ENCODE results near the gene PLXNA2. TPM values are rescaled to one million over a fixed set of nuclear protein-coding genes. Genes with fewer than 3 reads are reported as not detected.

The PLXNA2 gene
- total RNA-seq, 2 donors from 2014 or later: 44.5 to 51.6 TPM

DNA sequence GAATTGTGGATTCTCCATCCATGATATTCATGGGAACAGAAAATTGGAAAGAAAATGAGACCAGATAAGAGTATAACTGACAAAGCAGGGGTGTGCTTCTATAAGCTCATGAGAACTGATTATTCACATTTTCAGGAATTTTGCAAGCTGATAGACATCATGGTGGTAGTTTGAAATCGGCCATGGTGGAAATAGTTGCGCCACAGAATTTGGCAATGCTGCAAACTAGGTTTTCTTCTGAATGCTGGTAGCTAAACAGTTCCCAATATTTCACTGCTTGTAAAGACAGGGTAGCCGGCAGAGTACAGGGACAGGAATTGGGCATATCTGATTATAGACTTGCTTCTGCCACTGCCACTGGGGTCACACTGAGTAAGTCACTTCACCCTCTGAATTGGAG is 151.1 kb downstream of the PLXNA2 start:
- DNase-seq (no peak), ATAC-seq (no peak)
- H3K9me3 ChIP-seq: no peaks in the 10 kb centered on the region
- H3K4me3 ChIP-seq: no peak overlapping the region
- TF ChIP-seq, protein P1, sequence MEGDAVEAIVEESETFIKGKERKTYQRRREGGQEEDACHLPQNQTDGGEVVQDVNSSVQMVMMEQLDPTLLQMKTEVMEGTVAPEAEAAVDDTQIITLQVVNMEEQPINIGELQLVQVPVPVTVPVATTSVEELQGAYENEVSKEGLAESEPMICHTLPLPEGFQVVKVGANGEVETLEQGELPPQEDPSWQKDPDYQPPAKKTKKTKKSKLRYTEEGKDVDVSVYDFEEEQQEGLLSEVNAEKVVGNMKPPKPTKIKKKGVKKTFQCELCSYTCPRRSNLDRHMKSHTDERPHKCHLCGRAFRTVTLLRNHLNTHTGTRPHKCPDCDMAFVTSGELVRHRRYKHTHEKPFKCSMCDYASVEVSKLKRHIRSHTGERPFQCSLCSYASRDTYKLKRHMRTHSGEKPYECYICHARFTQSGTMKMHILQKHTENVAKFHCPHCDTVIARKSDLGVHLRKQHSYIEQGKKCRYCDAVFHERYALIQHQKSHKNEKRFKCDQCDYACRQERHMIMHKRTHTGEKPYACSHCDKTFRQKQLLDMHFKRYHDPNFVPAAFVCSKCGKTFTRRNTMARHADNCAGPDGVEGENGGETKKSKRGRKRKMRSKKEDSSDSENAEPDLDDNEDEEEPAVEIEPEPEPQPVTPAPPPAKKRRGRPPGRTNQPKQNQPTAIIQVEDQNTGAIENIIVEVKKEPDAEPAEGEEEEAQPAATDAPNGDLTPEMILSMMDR (IDR thresholded peaks at IDR 0.05): no peak
- TF ChIP-seq POLR2A (IDR thresholded peaks at IDR 0.05): no peak
- intact Hi-C loops (cut with DNase I): no loop called here
- H3K27ac ChIP-seq: no peak overlapping the region
- H3K36me3 ChIP-seq (replicated peaks in 1 of 2; ENCODE audit: insufficient read depth in 1 of 2, low read depth in 2 of 2): peaks cover 0 to 28% of the 10 kb centered on the region in 2 donors
- 90 to 91% methylated on average over 3 of the region's 3 CpGs for WGBS, 2 donors
- no peaks in the 10 kb centered on the region for H3K4me1 ChIP-seq
- no peaks in the 10 kb centered on the region for H3K27me3 ChIP-seq

DNA sequence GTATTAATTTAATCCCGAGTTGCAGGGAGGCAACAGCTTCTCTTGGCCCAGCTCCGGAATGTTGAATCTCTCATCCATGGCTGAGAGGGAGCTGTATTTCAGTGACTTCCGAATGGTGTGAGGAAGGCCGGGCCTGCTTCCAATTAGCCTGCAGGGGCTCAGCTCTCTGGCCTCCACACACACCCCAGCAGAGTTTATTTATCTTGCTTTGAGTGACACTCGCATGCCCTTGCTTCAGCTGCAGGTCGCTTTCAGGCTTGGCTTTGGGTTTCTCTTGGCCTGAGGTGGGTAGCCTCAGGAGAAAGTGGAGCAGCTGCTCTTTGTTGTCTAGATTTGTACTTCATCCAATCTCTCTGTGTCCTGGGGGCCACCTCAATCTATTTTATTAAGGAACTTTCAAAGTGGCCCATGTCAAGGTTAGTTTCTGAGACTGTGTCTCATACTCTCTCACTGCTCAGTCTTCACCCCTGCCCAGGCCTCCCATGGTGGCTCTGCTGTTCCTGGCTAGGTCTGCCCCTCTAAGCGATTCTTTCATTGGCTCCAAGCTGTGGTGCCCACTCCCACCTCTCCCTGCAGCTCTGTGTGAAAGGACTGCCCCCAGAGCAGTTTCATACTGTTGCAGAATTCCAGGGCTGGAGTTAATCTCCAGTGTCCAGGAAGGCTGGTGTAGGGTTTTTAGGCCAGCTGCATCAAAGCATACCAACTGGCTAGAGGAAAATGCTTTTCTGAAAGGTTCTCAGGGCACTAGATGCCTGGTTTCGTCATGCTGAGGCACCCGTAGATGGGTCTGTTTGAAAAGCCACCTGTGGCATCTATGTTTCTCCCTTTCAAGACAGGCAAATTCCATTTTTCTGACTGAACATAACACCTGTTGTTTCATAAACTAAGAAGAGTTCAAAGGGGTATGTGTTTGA is 153.5 kb downstream of the PLXNA2 start:
- intact Hi-C loops (cut with DNase I): no loop called here
- no peak overlapping the region for H3K4me3 ChIP-seq
- H3K36me3 ChIP-seq (replicated peaks in 1 of 2; ENCODE audit: insufficient read depth in 1 of 2, low read depth in 2 of 2): peaks cover 0 to 22% of the 10 kb centered on the region in 2 donors
- ATAC-seq (no peak), DNase-seq (no peak)
- H3K27me3 ChIP-seq: no peaks in the 10 kb centered on the region
- H3K9me3 ChIP-seq: no peaks in the 10 kb centered on the region
- TF ChIP-seq, protein P1 (IDR thresholded peaks at IDR 0.05): no peak
- TF ChIP-seq POLR2A (IDR thresholded peaks at IDR 0.05): no peak
- 79% methylated on average over 8 to 9 of the region's 9 CpGs for WGBS, 2 donors
- no peaks in the 10 kb centered on the region for H3K4me1 ChIP-seq
- peak overlapping the region in 1 of 4 donors; percentile 14 for H3K27ac ChIP-seq

DNA sequence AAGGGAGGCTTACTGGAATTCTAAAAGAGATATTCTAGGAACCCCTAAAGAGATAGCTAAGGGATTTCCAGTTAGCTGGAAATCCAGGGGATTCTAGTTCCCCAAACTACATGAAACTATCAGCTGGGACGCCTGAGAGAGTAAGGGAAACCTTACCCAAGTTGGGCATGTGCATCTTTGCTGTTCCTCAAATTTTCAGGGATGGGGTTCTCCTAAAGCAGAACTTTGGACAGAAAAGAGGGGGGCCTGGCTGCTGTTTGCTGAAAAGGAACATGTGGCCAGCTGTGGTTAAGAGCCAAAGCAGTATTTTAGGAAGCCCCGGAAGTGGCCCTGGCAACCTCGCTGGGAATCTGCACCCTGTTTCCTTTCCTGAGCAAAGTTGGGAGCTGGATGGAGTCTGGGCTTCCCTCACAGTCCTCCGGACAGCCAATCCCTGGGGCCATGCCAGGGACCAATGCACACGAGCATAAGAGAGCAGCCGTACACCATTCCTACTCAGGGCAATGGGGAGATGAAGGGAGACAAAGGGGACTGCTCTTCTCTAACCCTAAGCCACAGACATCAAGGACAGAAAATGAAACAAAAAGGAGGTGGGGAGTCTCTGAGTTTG is 154.3 kb downstream of the PLXNA2 start:
- Histone ChIP-seq H3K36me3 (replicated peaks in 1 of 2; ENCODE audit: insufficient read depth in 1 of 2, low read depth in 2 of 2) (peaks cover 0 to 18% of the 10 kb centered on the region in 2 donors), H3K4me1 (no peaks in the 10 kb centered on the region), H3K9me3 (no peaks in the 10 kb centered on the region), H3K27me3 (no peaks in the 10 kb centered on the region), H3K4me3 (no peak overlapping the region), H3K27ac (peak overlapping the region in 1 of 4 donors; percentile 14)
- ATAC-seq: peak; percentile 20
- intact Hi-C loops (cut with DNase I): no loop called here
- WGBS, 2 donors: 62 to 83% methylated on average over 6 of the region's 6 CpGs
- no peak for DNase-seq
- TF ChIP-seq, protein P1 (IDR thresholded peaks at IDR 0.05): no peak
- TF ChIP-seq POLR2A (IDR thresholded peaks at IDR 0.05): no peak

DNA sequence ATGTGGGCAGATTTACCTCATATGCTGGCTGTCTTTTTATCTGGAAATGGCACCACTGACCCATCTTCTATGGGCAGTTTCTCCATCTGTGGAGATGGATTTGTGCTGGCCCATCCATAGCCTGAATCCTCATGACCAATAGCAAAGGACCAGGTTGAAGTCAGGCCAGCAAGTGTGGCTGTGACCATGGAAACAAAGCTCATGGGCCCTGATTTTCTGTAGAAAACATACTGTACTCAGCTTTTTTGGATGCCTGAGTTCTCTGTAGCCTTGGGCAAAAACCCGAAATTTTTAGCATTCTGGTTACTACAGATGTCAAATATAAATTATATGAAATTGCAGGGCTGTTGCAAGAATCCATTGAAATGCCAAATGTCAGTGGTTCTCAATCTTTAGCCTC is 155.0 kb downstream of the PLXNA2 start:
- no peak for DNase-seq
- 70 to 92% methylated on average over 1 of the region's 1 CpG for WGBS, 2 donors
- intact Hi-C loops (cut with DNase I): no loop called here
- Histone ChIP-seq H3K27ac (no peak overlapping the region), H3K4me3 (no peak overlapping the region), H3K27me3 (no peaks in the 10 kb centered on the region), H3K4me1 (no peaks in the 10 kb centered on the region), H3K9me3 (no peaks in the 10 kb centered on the region), H3K36me3 (replicated peaks in 1 of 2; ENCODE audit: insufficient read depth in 1 of 2, low read depth in 2 of 2) (peaks cover 0 to 18% of the 10 kb centered on the region in 2 donors)
- ATAC-seq: no peak
- TF ChIP-seq, protein P1 (IDR thresholded peaks at IDR 0.05): no peak
- TF ChIP-seq POLR2A (IDR thresholded peaks at IDR 0.05): no peak

All from body of pancreas (tissue), 4 donors.